ENCODE results near the gene TBC1D21.

The TBC1D21 gene

DNA sequence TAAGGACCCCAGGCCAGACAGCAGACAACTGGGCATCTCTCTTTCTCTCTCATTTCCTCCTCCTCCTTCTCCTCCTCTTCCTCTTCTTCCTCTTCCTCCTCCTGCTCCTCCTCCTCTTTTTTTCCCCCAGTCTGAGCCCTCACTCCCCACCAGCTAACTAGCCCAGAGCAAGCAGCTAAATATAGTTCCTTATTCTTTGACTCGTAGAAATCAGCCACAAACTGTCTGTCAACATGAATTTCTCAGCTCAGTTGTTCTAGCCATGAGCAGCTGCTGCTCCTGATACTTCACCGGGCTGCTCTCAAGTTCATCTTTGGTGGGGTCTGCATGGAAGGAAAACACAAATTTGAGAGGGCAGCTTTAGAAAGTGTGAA is 33.7 kb downstream of the TBC1D21 start:
- in situ Hi-C loops (cut with HindIII; ENCODE audit: low sequenced_read_pairs), result loop anchor here (5.0 kb wide), 1 partner anchor 40 kb away; no protein-coding TSS in a partner anchor

DNA sequence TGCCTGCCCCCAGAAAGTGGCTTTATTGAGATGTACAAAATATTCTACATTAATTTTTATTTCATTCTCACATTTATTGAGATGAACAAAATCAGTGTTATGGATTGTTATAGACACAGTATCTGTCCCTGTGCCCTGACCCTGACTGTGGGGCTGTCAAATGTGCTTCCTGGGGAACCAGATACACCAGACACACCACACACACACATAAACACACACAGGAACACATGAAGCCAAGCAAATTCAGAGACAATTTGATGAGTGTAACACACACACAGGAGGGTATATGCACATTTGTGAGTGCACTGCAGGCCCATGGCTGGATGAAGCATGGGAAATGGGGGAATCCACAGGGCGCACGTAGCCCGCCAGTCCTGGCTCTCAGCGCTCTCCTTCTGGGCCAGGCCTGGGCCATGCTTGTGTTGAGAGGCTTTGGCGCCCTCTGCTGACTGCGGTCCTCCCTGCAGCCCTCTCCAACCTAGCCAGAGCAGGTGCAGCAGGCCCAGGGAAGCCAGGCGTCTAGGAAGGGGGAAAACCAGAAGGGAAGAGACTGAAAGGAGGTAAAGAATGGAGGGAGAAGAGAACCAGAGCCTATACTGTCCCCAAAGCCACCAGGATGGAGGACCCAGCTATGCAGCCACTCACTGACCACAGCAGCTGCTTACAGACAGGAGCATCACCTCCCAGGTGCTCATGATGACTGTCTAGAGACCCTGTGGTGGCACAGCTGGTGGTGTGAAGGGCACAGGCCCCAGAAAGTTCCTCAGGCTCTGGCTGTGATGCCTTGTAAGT is 34.9 kb downstream of the TBC1D21 start:
- in situ Hi-C loops (cut with HindIII; ENCODE audit: low sequenced_read_pairs), result loop anchor here (5.0 kb wide), 1 partner anchor 41 kb away; no protein-coding TSS in a partner anchor

DNA sequence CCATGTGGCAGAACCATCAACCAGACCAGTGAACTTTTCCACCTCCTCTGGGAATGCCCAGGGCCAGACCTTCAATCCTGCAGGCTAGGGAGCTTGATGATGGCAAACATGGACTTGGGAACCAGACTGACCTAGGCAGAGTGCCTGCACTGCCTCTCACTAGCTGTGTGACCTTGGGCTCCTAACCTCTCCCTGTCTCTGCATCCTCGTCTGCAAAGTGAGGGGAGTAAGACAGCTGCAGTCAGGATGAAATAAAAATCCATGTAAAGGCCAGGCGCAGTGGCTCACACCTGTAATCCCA is 35.4 kb downstream of the TBC1D21 start:
- in situ Hi-C loops (cut with HindIII; ENCODE audit: low sequenced_read_pairs), result loop anchor here (5.0 kb wide), 1 partner anchor 41 kb away; no protein-coding TSS in a partner anchor

DNA sequence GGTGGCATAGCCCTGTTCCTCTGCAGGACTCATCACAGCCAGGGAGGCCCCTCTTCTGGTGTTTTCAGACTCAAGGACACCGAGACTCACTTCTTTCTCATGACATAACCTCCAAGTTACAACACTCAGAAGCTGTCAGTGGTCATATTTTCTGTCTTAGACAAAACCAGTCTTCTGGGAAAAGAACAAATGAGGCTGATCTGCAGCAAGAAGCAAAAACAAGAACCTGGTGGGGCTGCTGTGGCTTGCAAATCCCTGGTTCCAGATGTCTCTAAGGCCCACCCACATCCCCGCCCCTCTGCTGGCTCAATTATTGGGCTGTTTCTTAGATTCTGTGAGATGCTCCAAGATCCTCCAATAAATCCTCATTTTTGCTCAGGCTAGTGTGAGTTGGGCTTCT is 36.3 kb downstream of the TBC1D21 start:
- in situ Hi-C loops (cut with HindIII; ENCODE audit: low sequenced_read_pairs), result loop anchor here (5.0 kb wide), 1 partner anchor 42 kb away; no protein-coding TSS in a partner anchor

DNA sequence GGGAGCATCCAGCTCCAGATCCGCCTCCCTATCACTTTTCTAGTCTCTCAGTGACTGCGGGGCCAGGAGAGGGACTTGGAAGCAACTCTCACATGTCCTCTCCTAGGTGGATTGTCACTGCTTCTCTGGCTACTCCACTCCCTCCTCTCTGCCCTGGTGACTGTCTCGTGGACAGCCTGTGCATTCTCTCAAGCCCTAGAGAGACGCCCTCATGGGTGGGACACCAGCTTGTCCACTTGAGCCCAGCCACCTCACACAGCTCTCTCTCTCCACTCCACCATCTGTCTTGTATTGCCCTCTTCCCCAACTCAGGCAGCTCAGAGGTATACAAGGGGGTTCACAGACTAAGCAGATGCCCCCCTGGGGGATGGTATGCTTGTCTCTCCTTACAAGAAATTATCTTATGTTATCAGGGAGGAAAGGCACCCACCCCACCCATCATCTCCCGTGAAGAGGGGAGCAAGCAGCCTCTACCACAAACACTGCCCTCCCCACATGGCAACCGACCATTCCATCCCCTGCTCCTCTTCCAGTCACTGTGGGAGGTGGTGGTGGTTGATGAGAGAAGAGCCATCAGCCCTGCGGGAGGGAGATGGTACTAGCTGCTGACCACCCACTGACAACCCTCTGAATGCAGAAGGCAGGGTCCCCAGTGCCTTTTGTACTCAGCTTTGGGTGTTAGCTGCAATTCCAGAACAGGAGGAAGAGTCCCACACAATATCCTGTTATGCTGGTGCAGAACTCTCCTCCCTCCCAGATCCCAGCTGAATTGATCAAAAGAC is 37.3 kb downstream of the TBC1D21 start:
- in situ Hi-C loops (cut with HindIII; ENCODE audit: low sequenced_read_pairs), result no loop called here

DNA sequence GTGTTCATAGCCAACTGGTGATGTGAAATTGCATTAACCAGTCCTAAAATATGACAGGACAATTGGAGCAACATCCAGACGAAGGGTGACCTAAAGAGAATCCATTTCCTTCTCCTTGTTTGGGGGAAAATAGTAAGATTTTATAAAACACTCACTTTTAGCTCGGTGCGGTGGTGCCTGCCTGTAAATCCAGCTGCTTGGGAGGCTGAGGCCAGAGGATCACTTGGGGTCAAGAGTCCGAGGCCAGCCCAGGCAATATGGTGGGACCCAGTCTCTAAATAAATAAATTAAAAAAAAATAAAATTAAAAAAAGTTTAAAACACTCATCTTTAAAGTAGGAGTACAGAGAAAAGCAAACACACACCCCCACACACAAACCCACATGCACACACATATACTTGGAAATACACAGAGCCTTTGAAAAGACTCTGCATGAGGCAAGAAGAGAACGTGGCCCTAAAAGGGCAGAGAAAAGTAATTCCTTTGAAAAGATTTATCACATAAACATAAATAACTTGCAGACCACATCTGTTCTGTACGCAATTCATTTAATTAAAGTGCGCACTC is 38.7 kb downstream of the TBC1D21 start:
- in situ Hi-C loops (cut with HindIII; ENCODE audit: low sequenced_read_pairs), result no loop called here

DNA sequence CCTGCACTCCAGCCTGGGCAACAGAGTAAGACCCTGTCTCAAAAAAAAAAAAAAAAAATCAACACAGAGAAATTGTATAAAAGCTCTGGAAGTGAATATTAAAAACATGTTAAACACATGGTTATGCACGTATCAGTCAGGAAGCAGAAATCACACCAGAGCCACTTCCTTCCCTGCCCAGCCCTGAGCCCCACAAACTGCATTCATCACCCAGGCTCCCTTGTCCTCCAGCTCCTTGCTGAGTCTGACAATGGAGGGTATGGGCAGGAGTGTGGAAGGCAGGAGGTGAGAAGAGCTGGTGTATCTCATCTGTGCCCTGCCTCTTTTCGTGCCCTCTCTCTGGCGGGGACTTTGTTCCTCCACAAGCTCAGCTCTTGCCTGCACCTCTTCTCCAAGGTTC is 40.8 kb downstream of the TBC1D21 start:
- in situ Hi-C loops (cut with HindIII; ENCODE audit: low sequenced_read_pairs), result no loop called here

DNA sequence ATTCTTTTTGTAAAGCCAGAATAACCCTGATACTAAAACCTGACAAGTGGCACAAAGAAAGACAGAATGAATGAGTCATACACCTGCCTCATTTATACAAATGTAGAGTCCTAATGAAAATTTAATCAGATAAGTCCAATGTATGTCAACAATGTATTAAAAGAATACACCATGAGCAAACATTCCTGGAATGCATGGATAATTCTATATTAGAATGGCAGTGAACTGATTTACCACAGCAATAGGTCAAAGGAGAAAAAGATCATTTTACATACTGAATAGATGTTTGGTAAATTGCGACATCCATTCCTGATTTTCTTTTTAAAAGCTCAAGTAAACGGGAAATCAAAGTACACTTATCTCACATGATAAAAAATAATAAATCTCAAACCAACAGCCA is 41.7 kb downstream of the TBC1D21 start:
- in situ Hi-C loops (cut with HindIII; ENCODE audit: low sequenced_read_pairs), result no loop called here

DNA sequence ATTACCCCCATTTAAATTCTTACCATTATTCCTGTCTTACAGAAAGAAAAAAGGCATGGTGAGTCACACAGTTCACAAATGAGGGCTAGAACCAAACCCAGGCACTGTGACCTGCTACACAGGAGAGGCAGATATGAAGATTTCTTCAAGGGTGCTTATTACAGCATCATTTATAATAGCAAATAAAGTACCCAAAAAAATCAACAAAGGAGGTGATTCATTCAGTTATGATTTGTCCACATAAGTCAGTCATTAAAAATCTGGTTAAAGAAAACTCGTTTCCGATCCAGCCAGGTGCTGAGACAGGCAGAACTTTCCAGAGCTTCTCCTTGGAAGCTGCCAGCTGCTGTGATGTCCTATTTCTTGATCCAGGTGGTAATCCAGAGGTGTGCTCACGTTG is 45.4 kb downstream of the TBC1D21 start:
- in situ Hi-C loops (cut with HindIII; ENCODE audit: low sequenced_read_pairs), result no loop called here

DNA sequence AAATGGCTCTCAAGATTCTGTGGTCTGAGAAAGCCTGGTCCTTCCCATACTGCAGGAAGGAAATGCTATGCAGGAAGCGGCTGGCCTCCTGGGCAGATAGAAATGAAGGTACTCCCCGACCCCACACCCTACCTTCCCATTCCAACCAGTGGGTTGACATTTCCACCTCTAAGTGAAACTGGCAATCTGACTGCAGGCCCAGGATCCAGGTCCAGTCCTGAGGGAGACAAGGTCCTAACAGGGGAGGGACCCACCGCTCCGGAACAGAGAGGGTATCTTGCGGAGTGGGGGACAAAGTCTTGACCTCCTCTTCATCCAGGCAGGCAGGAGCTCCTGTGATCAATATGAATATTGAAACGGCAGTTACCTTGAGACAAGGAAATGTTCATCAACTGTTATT is 46.3 kb downstream of the TBC1D21 start:
- in situ Hi-C loops (cut with HindIII; ENCODE audit: low sequenced_read_pairs), result no loop called here

DNA sequence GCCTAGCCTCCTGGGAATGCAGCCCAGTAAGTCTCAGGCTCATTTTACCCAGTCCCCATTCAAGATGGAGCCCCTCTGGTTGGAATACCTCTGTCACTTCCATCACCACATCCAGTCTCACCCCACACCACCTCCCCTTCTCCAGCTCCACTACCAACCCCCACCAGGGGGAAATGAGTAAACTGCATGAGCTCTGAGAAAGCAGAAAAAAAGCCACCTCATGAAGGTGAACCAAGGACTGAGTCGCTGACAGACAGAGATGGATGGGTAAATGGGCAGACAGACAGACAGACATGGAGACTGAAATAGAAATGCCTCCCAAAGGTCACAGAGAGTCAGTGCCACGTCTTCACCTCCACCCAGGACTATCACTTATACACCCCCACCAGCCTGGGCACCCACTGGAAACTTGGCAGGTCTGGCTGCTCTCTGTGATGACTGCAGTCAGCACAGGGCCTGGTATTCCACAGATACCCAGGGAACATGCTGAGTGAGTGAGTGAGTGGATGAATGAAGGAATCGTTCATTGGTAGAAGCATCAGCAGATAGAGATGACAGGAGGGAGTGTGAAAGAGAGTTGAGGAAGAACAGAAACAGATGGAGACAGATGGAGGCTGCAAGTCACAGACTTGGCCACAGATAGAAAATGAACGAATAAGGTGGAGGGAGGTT is 48.0 kb downstream of the TBC1D21 start:
- in situ Hi-C loops (cut with HindIII; ENCODE audit: low sequenced_read_pairs), result no loop called here

DNA sequence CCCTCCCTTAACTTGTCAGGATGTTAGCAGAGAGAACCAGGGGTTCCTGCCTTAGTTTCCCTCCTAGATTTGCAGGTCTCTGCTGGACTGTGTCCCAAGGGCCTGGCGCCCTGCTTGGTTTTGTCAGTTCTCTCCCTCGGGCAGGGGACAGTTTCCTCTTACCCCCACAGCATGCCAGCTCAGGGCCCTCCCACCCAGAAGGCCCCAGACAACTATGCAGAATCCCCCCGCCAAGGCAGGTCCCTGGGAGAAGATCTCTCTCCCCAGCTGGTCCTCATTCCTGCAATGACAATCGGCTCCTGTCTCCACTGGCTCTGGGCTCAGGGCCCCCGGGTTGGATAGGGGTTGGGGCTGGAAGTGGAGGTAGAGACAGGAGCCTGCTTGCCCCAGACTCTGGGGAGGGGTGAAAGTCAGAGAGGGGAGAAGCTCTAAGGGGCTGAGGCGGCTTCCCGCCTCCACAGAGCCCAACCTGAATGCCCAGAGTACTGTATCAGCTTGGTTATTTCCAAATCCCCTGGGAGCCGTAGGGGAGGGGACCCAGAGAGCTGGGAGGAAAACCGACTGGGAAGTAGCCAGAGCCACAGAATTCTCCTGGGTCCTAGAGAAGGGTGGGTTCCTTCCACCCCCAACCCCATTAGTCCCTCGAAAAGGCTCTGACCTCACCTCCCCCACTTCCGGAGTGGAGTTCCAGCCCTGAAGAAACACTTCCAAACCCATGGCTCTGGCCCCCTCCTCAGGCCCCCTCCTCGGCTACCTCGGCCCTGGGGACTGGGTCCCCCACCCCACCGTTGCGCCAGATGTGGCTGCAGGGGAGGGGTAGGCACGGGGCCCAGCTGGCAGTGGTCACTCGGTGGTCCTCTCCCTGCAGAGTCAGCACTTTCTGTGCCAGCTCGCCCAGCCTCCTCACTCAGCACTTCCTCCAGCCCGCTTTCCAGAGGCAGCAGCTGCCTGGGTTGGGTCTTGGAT is 49.1 kb downstream of the TBC1D21 start:
- in situ Hi-C loops (cut with HindIII; ENCODE audit: low sequenced_read_pairs), result no loop called here

DNA sequence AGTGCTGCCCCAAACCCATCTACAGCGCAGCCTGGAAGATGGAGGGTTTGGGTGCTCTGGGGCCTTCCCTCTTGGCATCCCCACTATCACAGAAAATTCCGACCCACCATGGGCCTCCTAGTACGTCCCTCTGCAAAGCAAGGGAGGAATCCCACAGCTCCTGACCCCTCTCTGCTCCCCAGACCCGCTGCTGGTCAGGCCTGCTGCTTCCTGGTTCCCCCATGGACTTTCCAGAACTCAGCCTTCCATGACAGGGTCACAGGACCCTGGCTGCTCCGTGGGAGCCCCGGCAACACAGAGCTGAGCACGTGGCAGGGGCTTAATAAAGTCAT is 49.8 kb downstream of the TBC1D21 start:
- in situ Hi-C loops (cut with HindIII; ENCODE audit: low sequenced_read_pairs), result no loop called here

DNA sequence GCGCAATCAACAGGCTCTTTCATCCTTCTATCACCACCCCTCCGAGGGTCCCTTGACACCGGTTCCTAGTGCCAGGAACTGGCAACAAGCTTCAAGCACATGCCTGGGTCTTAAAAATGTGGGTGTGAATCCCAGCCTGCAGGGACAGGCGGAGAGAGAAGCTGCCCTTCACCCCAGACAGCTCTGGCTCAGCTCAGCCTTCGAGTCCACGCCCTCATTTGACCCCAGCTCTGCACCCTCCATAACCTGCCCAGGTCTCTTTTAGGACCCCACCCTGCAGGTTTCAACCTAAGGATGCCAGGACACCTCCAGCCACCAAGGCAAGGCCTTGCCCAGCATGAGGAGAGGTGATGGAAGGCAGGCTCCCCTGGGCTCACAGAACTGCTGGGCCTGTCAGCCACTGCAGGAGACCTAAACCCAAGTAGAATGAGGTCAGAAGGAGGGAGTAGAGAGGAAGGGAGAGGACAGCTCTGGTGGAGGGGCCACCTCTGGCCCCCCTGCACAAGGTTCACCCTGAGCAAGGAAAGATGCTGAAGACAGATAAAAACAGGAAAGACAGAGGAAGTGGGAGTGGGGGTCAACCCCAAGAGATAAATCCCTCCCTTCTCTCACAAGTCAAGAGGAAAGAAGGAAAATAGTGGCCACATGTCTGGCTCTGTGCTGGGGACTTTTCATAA is 50.3 kb downstream of the TBC1D21 start:
- in situ Hi-C loops (cut with HindIII; ENCODE audit: low sequenced_read_pairs), result no loop called here

DNA sequence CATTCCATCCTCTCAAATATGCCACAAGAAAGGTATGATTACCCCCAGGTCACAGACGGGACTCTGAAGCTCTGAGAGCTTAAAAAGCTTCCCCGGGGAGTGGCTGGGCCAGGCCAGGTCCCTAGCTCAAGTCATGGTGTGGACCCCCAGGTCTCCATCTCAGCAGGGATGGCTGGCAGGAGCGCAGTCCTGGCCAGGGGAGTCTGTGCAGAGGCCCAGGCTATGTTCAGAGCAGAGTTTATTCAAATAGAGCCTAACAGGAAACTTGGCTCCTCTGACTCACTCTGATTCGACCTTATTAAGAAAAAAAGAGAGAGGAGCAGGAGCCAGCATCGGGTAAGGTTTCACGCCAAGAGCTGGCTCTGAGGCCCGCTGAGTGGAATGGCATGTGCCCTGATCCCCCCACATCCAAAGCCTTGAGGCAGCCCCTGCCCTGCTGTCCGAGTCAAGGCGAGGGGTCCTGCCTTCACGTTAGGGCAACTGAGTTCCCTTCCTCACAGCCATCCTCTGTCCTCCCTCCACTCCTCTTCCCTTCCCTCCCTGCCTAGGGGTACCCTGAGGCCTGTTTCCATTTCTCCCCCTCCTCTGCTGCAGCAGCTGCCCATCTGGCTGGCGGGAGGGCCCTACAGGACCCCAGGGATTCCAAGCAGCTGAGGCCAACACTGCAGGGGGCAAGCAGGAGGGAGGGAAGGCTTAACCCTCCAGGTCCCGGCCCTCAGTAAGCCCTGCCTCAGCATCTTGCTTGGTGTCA is 51.0 kb downstream of the TBC1D21 start:
- in situ Hi-C loops (cut with HindIII; ENCODE audit: low sequenced_read_pairs), result no loop called here

DNA sequence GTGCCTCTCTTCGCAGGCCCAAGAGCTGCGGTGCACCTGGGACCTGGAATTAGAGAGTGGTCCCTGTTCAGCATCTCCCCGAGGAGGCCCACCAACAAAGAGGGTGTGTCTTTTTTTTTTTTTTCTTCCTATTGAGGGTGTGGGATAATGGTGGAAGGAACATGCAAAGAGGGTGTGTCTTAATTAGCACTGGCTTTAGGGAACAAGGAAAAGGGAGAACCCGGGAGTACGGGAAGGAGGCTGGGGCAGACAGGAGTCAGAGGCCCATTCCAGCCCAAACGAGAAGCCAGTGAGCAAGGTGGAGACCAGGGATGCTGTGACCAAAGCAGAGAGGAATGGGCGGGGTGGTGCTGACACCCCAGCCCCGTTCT is 52.5 kb downstream of the TBC1D21 start:
- in situ Hi-C loops (cut with HindIII; ENCODE audit: low sequenced_read_pairs), result no loop called here

DNA sequence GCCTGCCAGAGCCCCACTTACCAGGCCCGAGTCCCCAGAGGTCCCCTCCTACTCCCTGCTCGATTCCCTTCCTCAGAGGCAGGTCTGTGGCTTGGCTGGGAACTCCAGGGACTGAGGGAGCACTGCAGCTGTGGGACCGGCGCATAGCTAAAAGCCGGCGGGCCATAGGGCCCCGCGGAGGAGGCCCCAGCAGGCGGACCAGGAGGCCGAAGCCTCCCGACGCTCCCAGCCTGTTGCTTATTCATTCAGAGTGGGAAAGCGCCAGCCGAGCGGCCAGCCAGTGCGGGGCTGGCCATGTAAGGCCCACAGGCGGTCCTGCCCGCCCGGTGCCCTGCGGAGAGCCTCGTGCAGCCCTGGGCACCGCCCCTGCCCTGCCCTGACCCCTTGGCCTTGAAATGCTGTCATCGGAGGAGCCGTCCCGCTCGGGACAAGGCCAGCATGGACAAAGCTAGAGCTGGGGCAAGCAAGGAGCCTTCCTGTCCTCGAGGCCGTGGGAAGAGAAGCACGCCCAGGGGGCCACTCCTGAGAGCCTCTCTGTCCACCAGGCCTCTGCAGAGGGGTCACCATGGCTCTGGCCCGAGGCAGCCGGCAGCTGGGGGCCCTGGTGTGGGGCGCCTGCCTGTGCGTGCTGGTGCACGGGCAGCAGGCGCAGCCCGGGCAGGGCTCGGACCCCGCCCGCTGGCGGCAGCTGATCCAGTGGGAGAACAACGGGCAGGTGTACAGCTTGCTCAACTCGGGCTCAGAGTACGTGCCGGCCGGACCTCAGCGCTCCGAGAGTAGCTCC is 53.0 kb downstream of the TBC1D21 start, which contains the start of gene LOXL1:
Gene LOXL1 (plus strand): TSS at position 244 of the 784 bp plus-strand sequence. CDS start 322 bp downstream, at position 566.
- in situ Hi-C loops (cut with HindIII; ENCODE audit: low sequenced_read_pairs), result no loop called here

DNA sequence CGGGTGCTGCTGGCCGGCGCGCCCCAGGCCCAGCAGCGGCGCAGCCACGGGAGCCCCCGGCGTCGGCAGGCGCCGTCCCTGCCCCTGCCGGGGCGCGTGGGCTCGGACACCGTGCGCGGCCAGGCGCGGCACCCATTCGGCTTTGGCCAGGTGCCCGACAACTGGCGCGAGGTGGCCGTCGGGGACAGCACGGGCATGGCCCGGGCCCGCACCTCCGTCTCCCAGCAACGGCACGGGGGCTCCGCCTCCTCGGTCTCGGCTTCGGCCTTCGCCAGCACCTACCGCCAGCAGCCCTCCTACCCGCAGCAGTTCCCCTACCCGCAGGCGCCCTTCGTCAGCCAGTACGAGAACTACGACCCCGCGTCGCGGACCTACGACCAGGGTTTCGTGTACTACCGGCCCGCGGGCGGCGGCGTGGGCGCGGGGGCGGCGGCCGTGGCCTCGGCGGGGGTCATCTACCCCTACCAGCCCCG is 53.7 kb downstream of the TBC1D21 start:
- in situ Hi-C loops (cut with HindIII; ENCODE audit: low sequenced_read_pairs), result no loop called here
